Measurements from ENCODE around the gene ZBP1. TPM values are rescaled to one million over a fixed set of nuclear protein-coding genes. Genes with fewer than 3 reads are reported as not detected.
A peak's percentile ranks its signal among the peaks of the same experiment; 100 is the strongest.

The ZBP1 gene
- total RNA-seq, 3 donors from 2014 or later (not counting 1 experiment from before 2014, with no cell fraction given): 95.4 to 99.7 (median 97.8) TPM

DNA sequence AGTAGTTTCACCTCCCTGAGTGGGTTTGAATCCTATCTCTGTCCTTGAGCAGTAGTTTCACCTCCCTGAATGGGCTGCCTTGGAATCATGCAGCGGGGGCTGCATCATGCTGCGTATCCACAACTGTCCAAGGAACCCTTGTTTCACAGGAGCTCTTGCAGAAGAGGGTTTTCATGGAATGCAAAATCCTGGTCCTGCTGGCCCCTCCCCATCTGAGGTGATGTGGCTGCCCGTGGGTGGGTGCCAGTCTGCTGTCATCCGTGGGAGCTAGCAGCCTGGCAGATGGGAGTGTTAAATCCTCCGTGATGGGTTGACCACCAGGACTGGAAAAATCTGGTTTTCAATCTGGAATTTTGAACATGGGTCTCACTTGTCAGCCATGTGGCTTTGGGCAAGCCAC, 21.7 kb downstream of the ZBP1 start:
- 87% methylated on average over 5 of the region's 5 CpGs for WGBS (ENCODE audit: insufficient coverage)
- Mint-ChIP-seq H3K27ac (no peak overlapping the region), H3K36me3 (no peaks in the 10 kb centered on the region), H3K9me3 (no peaks in the 10 kb centered on the region), H3K27me3 (ENCODE audit: low read depth in 2 of 2) (no peaks in the 10 kb centered on the region), H3K4me1 (peaks cover 16 to 19% of the 10 kb centered on the region in 2 donors), H3K4me3 (no peak overlapping the region)
- intact Hi-C loops (cut with micrococcal nuclease): loop anchor here (5.0 to 10.0 kb wide), 2 partner anchors 489 to 1044 kb away; no protein-coding TSS in a partner anchor
- Histone ChIP-seq H3K27me3 (ENCODE audit: control insufficient read depth, insufficient read depth, low read length) (no peaks in the 10 kb centered on the region), H3K36me3 (ENCODE audit: control insufficient read depth, insufficient read depth, low read length) (no peaks in the 10 kb centered on the region), H3K9me3 (ENCODE audit: control insufficient read depth, insufficient read depth, low read length) (no peaks in the 10 kb centered on the region), H3K27ac (ENCODE audit: low read length) (no peak overlapping the region), H3K4me1 (ENCODE audit: control insufficient read depth, insufficient read depth, low read length) (peaks cover 18% of the 10 kb centered on the region), H3K4me3 (ENCODE audit: low read length) (no peak overlapping the region)
- TF ChIP-seq, protein P1, sequence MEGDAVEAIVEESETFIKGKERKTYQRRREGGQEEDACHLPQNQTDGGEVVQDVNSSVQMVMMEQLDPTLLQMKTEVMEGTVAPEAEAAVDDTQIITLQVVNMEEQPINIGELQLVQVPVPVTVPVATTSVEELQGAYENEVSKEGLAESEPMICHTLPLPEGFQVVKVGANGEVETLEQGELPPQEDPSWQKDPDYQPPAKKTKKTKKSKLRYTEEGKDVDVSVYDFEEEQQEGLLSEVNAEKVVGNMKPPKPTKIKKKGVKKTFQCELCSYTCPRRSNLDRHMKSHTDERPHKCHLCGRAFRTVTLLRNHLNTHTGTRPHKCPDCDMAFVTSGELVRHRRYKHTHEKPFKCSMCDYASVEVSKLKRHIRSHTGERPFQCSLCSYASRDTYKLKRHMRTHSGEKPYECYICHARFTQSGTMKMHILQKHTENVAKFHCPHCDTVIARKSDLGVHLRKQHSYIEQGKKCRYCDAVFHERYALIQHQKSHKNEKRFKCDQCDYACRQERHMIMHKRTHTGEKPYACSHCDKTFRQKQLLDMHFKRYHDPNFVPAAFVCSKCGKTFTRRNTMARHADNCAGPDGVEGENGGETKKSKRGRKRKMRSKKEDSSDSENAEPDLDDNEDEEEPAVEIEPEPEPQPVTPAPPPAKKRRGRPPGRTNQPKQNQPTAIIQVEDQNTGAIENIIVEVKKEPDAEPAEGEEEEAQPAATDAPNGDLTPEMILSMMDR (IDR thresholded peaks at IDR 0.05): no peak
- DNase-seq (no peak), ATAC-seq (no peak)

DNA sequence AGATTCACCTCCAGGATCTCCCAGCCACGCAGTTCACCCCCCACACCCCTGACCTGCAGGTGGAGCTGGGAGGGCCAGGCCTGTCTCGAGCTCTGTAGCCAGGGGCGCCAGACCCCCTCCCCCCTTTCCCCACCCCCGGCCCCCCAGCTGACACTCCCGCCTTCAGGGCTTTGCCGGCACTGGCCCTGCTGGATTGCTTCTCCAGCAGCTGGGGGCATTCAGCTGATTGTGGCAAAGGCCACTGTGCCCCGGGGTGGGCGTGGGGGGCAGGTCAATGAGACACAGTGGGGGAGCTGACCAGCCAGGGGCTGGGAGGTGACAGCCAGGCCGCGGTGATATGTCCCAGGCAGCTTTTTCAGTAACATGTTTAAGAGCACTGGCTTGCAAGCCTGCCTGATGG, 22.2 kb downstream of the ZBP1 start:
- Histone ChIP-seq H3K36me3 (ENCODE audit: control insufficient read depth, insufficient read depth, low read length) (no peaks in the 10 kb centered on the region), H3K4me3 (ENCODE audit: low read length) (no peak overlapping the region), H3K4me1 (ENCODE audit: control insufficient read depth, insufficient read depth, low read length) (peaks cover 13% of the 10 kb centered on the region), H3K27ac (ENCODE audit: low read length) (no peak overlapping the region), H3K27me3 (ENCODE audit: control insufficient read depth, insufficient read depth, low read length) (no peaks in the 10 kb centered on the region), H3K9me3 (ENCODE audit: control insufficient read depth, insufficient read depth, low read length) (no peaks in the 10 kb centered on the region)
- ATAC-seq (no peak), DNase-seq (no peak)
- intact Hi-C loops (cut with micrococcal nuclease): loop anchor here (5.0 to 10.0 kb wide), 2 partner anchors 489 to 1043 kb away; no protein-coding TSS in a partner anchor
- Mint-ChIP-seq H3K4me3 (no peak overlapping the region), H3K9me3 (no peaks in the 10 kb centered on the region), H3K36me3 (no peaks in the 10 kb centered on the region), H3K4me1 (peaks cover 12 to 18% of the 10 kb centered on the region in 2 donors), H3K27me3 (ENCODE audit: low read depth in 2 of 2) (no peaks in the 10 kb centered on the region), H3K27ac (no peak overlapping the region)
- TF ChIP-seq, protein P1 (IDR thresholded peaks at IDR 0.05): no peak
- WGBS (ENCODE audit: insufficient coverage): 80% methylated on average over 8 of the region's 10 CpGs

DNA sequence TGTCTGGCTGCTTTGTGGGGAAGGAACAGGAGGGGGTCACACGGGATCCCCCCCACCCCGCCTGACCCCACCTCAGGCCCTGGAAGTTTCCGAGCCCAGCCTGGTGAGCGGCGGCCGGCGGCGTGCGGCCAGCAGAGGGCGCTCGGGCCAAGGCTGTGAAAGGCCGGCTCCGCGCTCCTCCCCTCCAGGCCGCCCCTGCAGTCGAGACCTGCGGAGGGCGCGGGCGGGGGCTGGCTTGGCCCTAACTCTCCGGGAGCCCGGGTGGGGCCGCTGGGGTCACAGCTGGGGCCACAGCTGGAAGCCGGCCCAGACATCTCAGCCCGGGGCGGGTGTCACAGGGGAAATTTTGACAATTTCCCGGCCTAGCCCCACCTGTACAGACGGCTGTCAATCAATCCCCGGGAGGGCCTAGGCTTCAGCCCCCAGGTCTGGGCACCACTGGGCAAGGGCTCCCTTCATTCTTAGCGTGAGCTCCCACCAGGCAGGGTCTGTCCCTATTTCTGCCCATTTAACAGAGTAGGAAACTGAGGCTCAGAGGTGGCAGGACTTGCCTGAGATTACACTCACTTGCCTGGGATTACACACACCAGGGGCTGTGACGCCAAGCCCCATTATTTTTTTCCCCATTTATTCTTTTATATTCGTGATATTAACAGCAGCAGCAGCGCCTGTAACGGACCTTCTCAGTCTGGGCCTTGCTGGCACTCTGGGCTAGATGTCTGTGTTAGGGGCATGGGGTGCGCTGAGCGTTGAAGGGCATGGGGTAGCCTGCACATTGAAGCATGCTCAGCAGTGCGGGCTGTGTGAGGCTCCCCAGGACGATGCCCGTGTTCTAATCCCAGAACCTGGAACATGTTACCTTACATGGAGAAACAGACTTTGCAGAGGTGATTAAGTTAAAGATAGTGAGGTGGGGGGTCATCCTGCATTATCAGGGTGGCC, 23.0 kb downstream of the ZBP1 start:
- H3K36me3 ChIP-seq (ENCODE audit: control insufficient read depth, insufficient read depth, low read length): no peaks in the 10 kb centered on the region
- intact Hi-C loops (cut with micrococcal nuclease): loop anchor here (2.0 to 10.0 kb wide), 5 partner anchors 214 to 1042 kb away; no protein-coding TSS in a partner anchor
- peaks cover 12% of the 10 kb centered on the region for H3K4me1 ChIP-seq (ENCODE audit: control insufficient read depth, insufficient read depth, low read length)
- DNase-seq (peak; percentile 80 to 87), ATAC-seq (peak; percentile 88 to 95 (median 93))
- TF ChIP-seq, protein P1 (IDR thresholded peaks at IDR 0.05): peak; percentile 98
- no peaks in the 10 kb centered on the region for H3K9me3 ChIP-seq (ENCODE audit: control insufficient read depth, insufficient read depth, low read length)
- Mint-ChIP-seq H3K4me1 (peaks cover 11 to 14% of the 10 kb centered on the region in 2 donors), H3K9me3 (no peaks in the 10 kb centered on the region), H3K36me3 (no peaks in the 10 kb centered on the region), H3K4me3 (no peak overlapping the region), H3K27me3 (ENCODE audit: low read depth in 2 of 2) (no peaks in the 10 kb centered on the region), H3K27ac (no peak overlapping the region)
- WGBS (ENCODE audit: insufficient coverage): 23% methylated on average over 39 of the region's 39 CpGs
- H3K27me3 ChIP-seq (ENCODE audit: control insufficient read depth, insufficient read depth, low read length): no peaks in the 10 kb centered on the region
- H3K27ac ChIP-seq (ENCODE audit: low read length): no peak overlapping the region
- no peak overlapping the region for H3K4me3 ChIP-seq (ENCODE audit: low read length)
